OCI-LY7 (cell line): ENCODE measurements around the gene PIGQ. TPM values are rescaled to one million over a fixed set of nuclear protein-coding genes. Genes with fewer than 3 reads are reported as not detected.
A peak's percentile ranks its signal among the peaks of the same experiment; 100 is the strongest.

Experiments
- BruUV-seq: library from RNA; stranded (reverse); fragments of 400-500 nt; replicated peaks from 2 replicates; lab custom pipeline; 2021; lab: Mats Ljungman, UMichigan
- CTCF ChIA-PET: fragments of 300-600 bp; sonication (Branson Sonifier 250); formaldehyde crosslinking; loops from one replicate; lab custom pipeline; 2022; ENCODE audit warnings: antibody characterized with exemption; ENCODE audit not compliant: unreplicated experiment; lab: Charles Lee
- POLR2A ChIA-PET: fragments of 300-600 bp; sonication (Branson Sonifier 250); formaldehyde crosslinking; loops from one replicate; lab custom pipeline; 2022; ENCODE audit warnings: antibody characterized with exemption; lab: Charles Lee
- DNase-seq: peaks from one replicate; pipeline ENCODE4 v3.0.0-alpha.2; 2015; ENCODE audit warnings: low spot score
- H2AFZ ChIP-seq: fragments of 200-600 bp; sonication (generic), shearing (Covaris generic); 2 replicates; pipeline ENCODE4 v1.6.1; 2014; ENCODE audit warnings: mild to moderate bottlenecking, antibody characterized with exemption, low read length, moderate library complexity
- H3K27ac ChIP-seq: fragments of 200-600 bp; sonication (generic); 2 replicates; pipeline ENCODE4 v1.5.1; 2014; ENCODE audit warnings: mixed run types, low read depth, mild to moderate bottlenecking, moderate library complexity, low read length, inconsistent platforms; ENCODE audit not compliant: poor library complexity, severe bottlenecking
- H3K36me3 ChIP-seq: fragments of 200-600 bp; sonication (generic); 2 replicates; pipeline ENCODE4 v1.6.1; 2014; ENCODE audit warnings: mild to moderate bottlenecking, antibody characterized with exemption, low read length, moderate library complexity, mixed read lengths; ENCODE audit not compliant: insufficient read depth
- H3K4me1 ChIP-seq: fragments of 200-600 bp; sonication (generic); 2 replicates; pipeline ENCODE4 v1.5.1; 2014; ENCODE audit warnings: mild to moderate bottlenecking, low read length; ENCODE audit not compliant: insufficient read depth, poor library complexity, severe bottlenecking
- H3K4me2 ChIP-seq: fragments of 200-600 bp; sonication (generic); 2 replicates; pipeline ENCODE4 v1.6.1; 2014; ENCODE audit warnings: mild to moderate bottlenecking, low read length
- H3K4me3 ChIP-seq: fragments of 200-600 bp; sonication (generic); 2 replicates; pipeline ENCODE4 v1.5.1; 2014; ENCODE audit warnings: mild to moderate bottlenecking, low read depth, low read length; ENCODE audit not compliant: poor library complexity, severe bottlenecking
- H3K79me2 ChIP-seq: fragments of 200-600 bp; sonication (generic); 2 replicates; pipeline ENCODE4 v1.6.1; 2016; ENCODE audit warnings: low read depth, mild to moderate bottlenecking, low read length, moderate library complexity, mixed read lengths; ENCODE audit not compliant: insufficient read depth
- H3K9me2 ChIP-seq: fragments of 200-600 bp; sonication (generic); 2 replicates; pipeline ENCODE4 v1.6.1; 2016; ENCODE audit warnings: mild to moderate bottlenecking, low read length, mixed read lengths; ENCODE audit not compliant: insufficient read depth
- H3K9me3 ChIP-seq: fragments of 200-600 bp; sonication (generic); 2 replicates; pipeline ENCODE4 v1.6.1; 2014; ENCODE audit warnings: mild to moderate bottlenecking, mixed run types, low read length, mixed read lengths
- H4K20me1 ChIP-seq: fragments of 200-600 bp; sonication (generic); 2 replicates; pipeline ENCODE4 v1.6.1; 2014; ENCODE audit warnings: mild to moderate bottlenecking, antibody characterized with exemption, low read length, moderate library complexity, mixed read lengths; ENCODE audit not compliant: insufficient read depth
- CTCF ChIP-seq: fragments of 200-600 bp; sonication (generic); conservative IDR thresholded peaks from 2 replicates; pipeline ENCODE4 v1.5.1; 2014; ENCODE audit warnings: mild to moderate bottlenecking, antibody characterized with exemption, low read length, moderate library complexity, mixed read lengths
- EZH2phosphoT487 ChIP-seq: fragments of 200-600 bp; sonication (generic); IDR thresholded peaks from 2 replicates; pipeline ENCODE4 v1.6.1; 2018; ENCODE audit warnings: low read depth, borderline replicate concordance, mild to moderate bottlenecking, mixed run types, antibody characterized with exemption, low read length, moderate library complexity, mixed read lengths
- intact Hi-C: fragments of 100-400 bp; cut with micrococcal nuclease; formaldehyde crosslinking; loops from one replicate; pipeline ENCODE4 v1.10.0; 2022; ENCODE audit not compliant: unreplicated experiment
- total RNA-seq, 2 experiments: library from RNA; depleted of rRNA in 1 of 2; stranded (reverse); fragments of >200 nt in 1 of 2; shearing (Covaris generic) in 1 of 2; gene quantifications; 2 replicates each; pipeline ENCODE4 v1.2.3, GENCODE V29; 2014 to 2022

The PIGQ gene
- total RNA-seq, 2 experiments from 2014 or later, result 39.0 to 54.2 TPM

GRCh38 chr16:583815-584591 is 14.2 kb downstream of the PIGQ start:
- DNase-seq, result no peak
- Histone ChIP-seq H3K9me2 (no peaks in the 10 kb centered on the region), H3K4me2 (no peak overlapping the region), H3K36me3 (peaks cover 4% of the 10 kb centered on the region; the same call in 1 of the 2 replicates), H3K27ac (no peak overlapping the region), H3K4me1 (peaks cover 7% of the 10 kb centered on the region), H3K9me3 (no peaks in the 10 kb centered on the region), H2AFZ (no peak overlapping the region), H3K79me2 (peaks cover 12% of the 10 kb centered on the region; the same call in 1 of the 2 replicates), H3K4me3 (no peak overlapping the region), H4K20me1 (no peaks in the 10 kb centered on the region)
- POLR2A ChIA-PET, result no interaction called here
- BruUV-seq, result no TSS peak
- intact Hi-C loops, result no loop called here
- CTCF ChIA-PET, result interaction anchor here (0.6 kb wide), 1 partner anchor 389 kb away, joined by 3 read pairs; no protein-coding TSS in a partner anchor
- no peak for TF ChIP-seq CTCF
- no peak for TF ChIP-seq EZH2phosphoT487

DNA sequence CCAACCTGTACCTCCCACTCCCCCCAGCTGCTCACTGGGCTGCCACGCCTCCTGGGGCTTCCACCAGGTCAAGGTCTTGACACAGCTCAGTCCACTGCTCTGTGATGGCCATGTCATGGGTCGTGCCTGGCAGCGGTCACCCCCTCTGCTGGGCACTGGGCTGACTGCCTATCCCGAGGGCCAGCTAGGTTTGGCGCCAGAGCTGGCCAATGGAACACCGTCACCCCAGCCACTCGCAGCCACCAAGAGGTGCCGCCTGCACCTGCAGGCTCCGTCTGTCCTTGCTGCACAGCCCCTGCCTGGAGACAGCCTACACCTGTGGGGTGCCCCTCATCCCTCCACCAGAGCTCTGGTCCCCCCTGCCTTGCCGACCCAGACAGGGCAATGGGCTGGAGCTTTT is 15.6 kb downstream of the PIGQ start:
- CTCF ChIA-PET, result no interaction called here
- H3K4me2 ChIP-seq, result no peak overlapping the region
- no peak overlapping the region for H3K27ac ChIP-seq

More for the DNA sequence above, 15.6 kb downstream of the PIGQ start:
- no TSS peak for BruUV-seq
- no peaks in the 10 kb centered on the region for H4K20me1 ChIP-seq
- H3K9me2 ChIP-seq, result no peaks in the 10 kb centered on the region
- no peak overlapping the region for H3K4me3 ChIP-seq
- H3K4me1 ChIP-seq, result peaks cover 7% of the 10 kb centered on the region
- POLR2A ChIA-PET, result no interaction called here
- no peak overlapping the region for H2AFZ ChIP-seq
- H3K9me3 ChIP-seq, result no peaks in the 10 kb centered on the region
- H3K79me2 ChIP-seq, result peaks cover 13% of the 10 kb centered on the region; the same call in 1 of the 2 replicates
- DNase-seq, result peak; percentile 45
- intact Hi-C loops, result no loop called here
- H3K36me3 ChIP-seq, result peaks cover 4% of the 10 kb centered on the region; the same call in 1 of the 2 replicates
- TF ChIP-seq EZH2phosphoT487, result no peak
- TF ChIP-seq CTCF, result no peak
